ENCODE data around the gene TMEM86A.

The TMEM86A gene

DNA sequence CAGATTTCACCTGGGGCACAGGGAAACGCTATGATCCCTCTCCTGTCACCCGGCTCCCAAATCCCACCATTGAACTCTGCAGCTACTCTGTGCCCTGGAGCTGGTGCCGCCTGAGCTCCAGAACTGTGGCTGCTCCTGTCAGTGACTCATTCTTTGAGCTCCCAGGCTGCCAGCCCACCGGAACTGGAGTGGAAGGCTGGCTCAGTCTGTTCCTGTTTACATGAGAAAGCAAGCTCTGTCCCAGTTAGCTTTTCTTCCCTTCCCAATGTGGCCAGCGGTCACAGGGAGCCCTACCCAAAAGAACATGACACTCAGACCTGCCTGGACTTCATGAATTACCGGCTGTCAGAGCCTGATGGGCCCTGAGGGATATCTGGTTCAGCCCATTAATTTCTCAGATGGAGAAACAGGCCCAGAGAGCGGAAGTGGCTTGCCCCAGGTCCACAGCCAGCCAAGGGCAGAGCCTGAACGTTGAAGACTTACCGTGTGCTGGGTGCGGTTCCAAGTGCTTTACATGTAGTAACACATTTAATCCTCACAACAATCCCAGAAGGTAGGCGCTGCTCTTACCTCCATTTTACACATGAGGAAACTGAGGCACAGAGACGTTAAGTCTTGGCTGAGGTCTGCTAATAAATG, 51.2 kb downstream of the TMEM86A start:
- Mint-ChIP-seq H3K4me3 (no peak overlapping the region), H3K36me3 (no peaks in the 10 kb centered on the region), H3K4me1 (peaks cover 6% of the 10 kb centered on the region), H3K27ac (no peak overlapping the region), H3K9me3 (no peaks in the 10 kb centered on the region)
- ATAC-seq (no peak), DNase-seq (ENCODE audit: low spot score in 2 of 2) (no peak)

DNA sequence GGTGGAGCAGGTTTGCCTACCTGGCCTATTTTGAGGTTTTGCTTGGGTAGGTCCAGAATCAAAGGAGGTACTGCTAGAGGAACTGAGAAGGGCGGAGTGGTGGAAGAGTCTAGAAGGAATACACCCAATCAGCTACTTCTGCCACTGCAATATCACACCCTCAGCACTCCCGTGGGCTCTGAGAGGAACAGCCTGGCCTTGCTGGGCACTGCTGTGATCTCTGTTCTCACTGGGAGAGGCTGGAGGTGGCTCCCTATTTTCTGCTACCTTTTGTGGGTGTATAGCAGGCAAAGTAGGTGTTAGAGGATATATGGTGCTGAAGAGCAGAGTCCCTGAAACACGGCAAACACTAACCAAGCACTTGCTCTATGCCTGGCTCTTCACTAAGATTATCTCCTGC, 52.4 kb downstream of the TMEM86A start:
- H3K36me3 Mint-ChIP-seq: no peaks in the 10 kb centered on the region
- no peak overlapping the region for H3K27ac Mint-ChIP-seq
- ATAC-seq (no peak), DNase-seq (ENCODE audit: low spot score in 2 of 2) (no peak)
- peaks cover 6% of the 10 kb centered on the region for H3K4me1 Mint-ChIP-seq
- H3K9me3 Mint-ChIP-seq: no peaks in the 10 kb centered on the region
- no peak overlapping the region for H3K4me3 Mint-ChIP-seq

DNA sequence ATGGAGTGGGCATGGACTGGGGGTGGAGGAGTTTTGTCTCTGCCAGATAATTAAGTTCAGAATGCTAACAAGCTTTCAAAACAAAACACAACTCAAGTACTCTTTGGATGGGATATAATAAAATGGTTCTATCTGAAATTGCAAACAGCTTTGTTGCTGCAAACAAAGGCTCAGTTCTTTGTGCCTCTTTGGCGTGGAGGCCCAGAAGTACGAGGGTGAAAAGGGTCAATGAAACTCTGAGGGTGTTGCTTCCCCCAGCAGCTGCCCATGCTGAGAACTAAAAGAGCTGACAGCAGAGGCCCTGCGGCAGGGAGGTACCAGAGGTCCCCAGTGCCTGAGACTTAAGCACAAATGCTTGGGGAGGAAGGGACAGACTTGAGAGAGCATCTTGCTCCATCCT, 53.9 kb downstream of the TMEM86A start:
- Mint-ChIP-seq H3K9me3 (no peaks in the 10 kb centered on the region), H3K27ac (no peak overlapping the region), H3K4me3 (no peak overlapping the region), H3K4me1 (peaks cover 6% of the 10 kb centered on the region), H3K36me3 (no peaks in the 10 kb centered on the region)
- ATAC-seq: no peak
- no peak for DNase-seq (ENCODE audit: low spot score in 2 of 2)

DNA sequence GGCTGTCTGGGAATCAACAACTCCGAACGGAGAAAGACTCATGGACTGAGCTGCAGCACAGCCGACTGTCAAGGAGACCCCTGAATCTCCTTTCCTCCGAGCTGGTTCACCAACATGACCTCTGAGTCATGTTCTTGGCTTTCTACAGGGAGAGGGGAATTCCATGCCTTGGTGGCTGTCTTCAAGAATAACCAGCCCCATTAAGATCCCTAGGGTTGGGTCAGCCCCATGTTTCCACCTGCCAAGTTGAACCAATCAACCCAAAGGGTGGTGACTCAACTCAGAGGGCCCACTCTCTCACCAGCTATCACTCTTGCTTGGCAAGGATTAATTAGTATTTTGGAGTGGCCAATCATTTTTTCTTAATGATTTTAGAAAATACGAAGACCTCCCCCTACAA, 55.7 kb downstream of the TMEM86A start:
- Mint-ChIP-seq H3K4me1 (peaks cover 6% of the 10 kb centered on the region), H3K9me3 (no peaks in the 10 kb centered on the region), H3K4me3 (no peak overlapping the region), H3K36me3 (no peaks in the 10 kb centered on the region), H3K27ac (peak overlapping the region; percentile 33)
- no peak for DNase-seq (ENCODE audit: low spot score in 2 of 2)
- no peak for ATAC-seq
